ENCODE results near the gene TLE5.

GRCh38 chr19:3096902-3097326, 34.6 kb upstream of the TLE5 start:
- no peak for TF ChIP-seq CTCF (optimal IDR thresholded peaks at IDR 0.05 in 1 of 3, IDR thresholded peaks at IDR 0.05 in 1 of 3, conservative IDR thresholded peaks at IDR 0.05 in 1 of 3; ENCODE audit: extremely low read depth in 1 of 3, insufficient read depth in 2 of 3, low read length in 3 of 3)
- TF ChIP-seq EZH2 (IDR thresholded peaks at IDR 0.05; ENCODE audit: low read length), result no peak

All from keratinocyte (primary cell).